Panc1 (cell line): ENCODE results near the gene C13orf46. TPM values are rescaled to one million over a fixed set of nuclear protein-coding genes. Genes with fewer than 3 reads are reported as not detected.

Experiments
- ATAC-seq: fragments of 200-7000 bp; cut with Tn5 transposase; 2 replicates; pipeline ENCODE4 v1.9.1; 2020; ENCODE audit warnings: mild to moderate bottlenecking, moderate library complexity
- BruUV-seq: library from RNA; stranded (reverse); fragments of 400-500 nt; replicated peaks from 2 replicates; lab custom pipeline; 2021; lab: Mats Ljungman, UMichigan
- CTCF ChIA-PET: fragments of 300-600 bp; sonication (Branson Sonifier 250); formaldehyde crosslinking; loops from one replicate; lab custom pipeline; 2022; ENCODE audit warnings: antibody characterized with exemption; lab: Charles Lee
- POLR2A ChIA-PET: fragments of 300-600 bp; sonication (Branson Sonifier 250); formaldehyde crosslinking; loops from one replicate; lab custom pipeline; 2022; ENCODE audit warnings: antibody characterized with exemption; lab: Charles Lee
- DNase-seq: peaks from one replicate; pipeline ENCODE4 v3.0.0-alpha.2; 2010; ENCODE audit warnings: low read depth, low spot score
- H3K27ac ChIP-seq: 2 replicates; pipeline ENCODE4 v1.5.1; 2011; ENCODE audit warnings: mild to moderate bottlenecking, low read length, inconsistent platforms
- H3K27me3 ChIP-seq: fragments of 200-500 bp; sonication (Bioruptor generic); 2 replicates; pipeline ENCODE4 v1.6.0; 2014; ENCODE audit warnings: low read length, inconsistent platforms; ENCODE audit not compliant: control insufficient read depth, insufficient read depth
- H3K36me3 ChIP-seq: fragments of 200-500 bp; sonication (Bioruptor generic); 2 replicates; pipeline ENCODE4 v1.5.1; 2014; ENCODE audit warnings: inconsistent platforms, mild to moderate bottlenecking, low read length, moderate library complexity; ENCODE audit not compliant: control insufficient read depth, insufficient read depth
- H3K4me1 ChIP-seq: 2 replicates; pipeline ENCODE4 v1.5.1; 2011; ENCODE audit warnings: inconsistent platforms, mild to moderate bottlenecking, low read length, moderate library complexity; ENCODE audit not compliant: control insufficient read depth, insufficient read depth
- H3K4me3 ChIP-seq, 2 experiments: 2 replicates each; pipeline ENCODE4 v1.5.1; 2011 to 2012; ENCODE audit warnings: low read depth in 2 of 2, low read length in 2 of 2, mild to moderate bottlenecking in 2 of 2, inconsistent platforms in 1 of 2, moderate library complexity in 1 of 2
- H3K9me3 ChIP-seq: fragments of 200-500 bp; sonication (Bioruptor generic); 2 replicates; pipeline ENCODE4 v1.5.1; 2014; ENCODE audit warnings: low read depth, mild to moderate bottlenecking, inconsistent platforms, low read length, moderate library complexity; ENCODE audit not compliant: control insufficient read depth, insufficient read depth
- POLR2AphosphoS5 ChIP-seq: IDR thresholded peaks from 2 replicates; pipeline ENCODE4 v1.6.1; 2012; ENCODE audit warnings: mild to moderate bottlenecking, low read depth, low read length, moderate library complexity
- SIN3A ChIP-seq: IDR thresholded peaks from 2 replicates; pipeline ENCODE4 v1.6.1; 2012; ENCODE audit warnings: low read depth, mild to moderate bottlenecking, low read length, moderate library complexity, borderline replicate concordance; ENCODE audit not compliant: insufficient read depth
- TCF7L2 ChIP-seq: IDR thresholded peaks from 2 replicates; pipeline ENCODE4 v1.6.1; 2011; ENCODE audit warnings: mild to moderate bottlenecking, low read depth, low read length, inconsistent platforms
- in situ Hi-C: cut with HindIII; loops from 2 replicates; pipeline ENCODE4 v1.10.0; 2016; ENCODE audit warnings: low sequenced_read_pairs, low pct_unique_long_range_greater_than_20kb
- intact Hi-C: fragments of 100-400 bp; cut with micrococcal nuclease; formaldehyde crosslinking; loops from one replicate; pipeline ENCODE4 v1.10.0; 2022; ENCODE audit not compliant: unreplicated experiment
- total RNA-seq: library from RNA; stranded (reverse); gene quantifications from one replicate; pipeline ENCODE4 v1.2.1, GENCODE V29; 2021; ENCODE audit not compliant: unreplicated experiment
- TF ChIP-seq, protein P1 (sequence below), 2 experiments: IDR thresholded peaks; 2 replicates each; pipeline ENCODE4 v1.6.1; 2011 to 2012; ENCODE audit warnings: low read depth in 2 of 2, control low read depth in 1 of 2, low read length in 1 of 2, mild to moderate bottlenecking in 1 of 2, moderate library complexity in 1 of 2; ENCODE audit not compliant: insufficient read depth in 1 of 2
- TF ChIP-seq, protein P2 (sequence below): fragments of 450-650 bp; IDR thresholded peaks from 2 replicates; pipeline ENCODE4 v1.5.1; 2017; ENCODE audit warnings: mild to moderate bottlenecking

Gene C13orf46
- total RNA-seq, 1 experiment from 2014 or later: 2.6 TPM

- intact Hi-C loops: no loop called here
- ChIA-PET CTCF (no interaction called here), POLR2A (no interaction called here)
- Histone ChIP-seq H3K36me3 (no peaks in the 10 kb centered on the region; the same call in 1 of the 2 replicates), H3K4me3 (no peak overlapping the region), H3K9me3 (no peaks in the 10 kb centered on the region), H3K27me3 (no peaks in the 10 kb centered on the region), H3K27ac (no peak overlapping the region), H3K4me1 (no peaks in the 10 kb centered on the region)
- no TSS peak for BruUV-seq
- DNase-seq (no peak), ATAC-seq (no peak)
- TF ChIP-seq POLR2AphosphoS5 (no peak), SIN3A (no peak), TCF7L2 (no peak)
- TF ChIP-seq, protein P1, sequence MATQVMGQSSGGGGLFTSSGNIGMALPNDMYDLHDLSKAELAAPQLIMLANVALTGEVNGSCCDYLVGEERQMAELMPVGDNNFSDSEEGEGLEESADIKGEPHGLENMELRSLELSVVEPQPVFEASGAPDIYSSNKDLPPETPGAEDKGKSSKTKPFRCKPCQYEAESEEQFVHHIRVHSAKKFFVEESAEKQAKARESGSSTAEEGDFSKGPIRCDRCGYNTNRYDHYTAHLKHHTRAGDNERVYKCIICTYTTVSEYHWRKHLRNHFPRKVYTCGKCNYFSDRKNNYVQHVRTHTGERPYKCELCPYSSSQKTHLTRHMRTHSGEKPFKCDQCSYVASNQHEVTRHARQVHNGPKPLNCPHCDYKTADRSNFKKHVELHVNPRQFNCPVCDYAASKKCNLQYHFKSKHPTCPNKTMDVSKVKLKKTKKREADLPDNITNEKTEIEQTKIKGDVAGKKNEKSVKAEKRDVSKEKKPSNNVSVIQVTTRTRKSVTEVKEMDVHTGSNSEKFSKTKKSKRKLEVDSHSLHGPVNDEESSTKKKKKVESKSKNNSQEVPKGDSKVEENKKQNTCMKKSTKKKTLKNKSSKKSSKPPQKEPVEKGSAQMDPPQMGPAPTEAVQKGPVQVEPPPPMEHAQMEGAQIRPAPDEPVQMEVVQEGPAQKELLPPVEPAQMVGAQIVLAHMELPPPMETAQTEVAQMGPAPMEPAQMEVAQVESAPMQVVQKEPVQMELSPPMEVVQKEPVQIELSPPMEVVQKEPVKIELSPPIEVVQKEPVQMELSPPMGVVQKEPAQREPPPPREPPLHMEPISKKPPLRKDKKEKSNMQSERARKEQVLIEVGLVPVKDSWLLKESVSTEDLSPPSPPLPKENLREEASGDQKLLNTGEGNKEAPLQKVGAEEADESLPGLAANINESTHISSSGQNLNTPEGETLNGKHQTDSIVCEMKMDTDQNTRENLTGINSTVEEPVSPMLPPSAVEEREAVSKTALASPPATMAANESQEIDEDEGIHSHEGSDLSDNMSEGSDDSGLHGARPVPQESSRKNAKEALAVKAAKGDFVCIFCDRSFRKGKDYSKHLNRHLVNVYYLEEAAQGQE (IDR thresholded peaks at IDR 0.05; ENCODE audit: insufficient read depth in 1 of 2, low read depth in 2 of 2, low read length in 1 of 2): no peak
- TF ChIP-seq, protein P2, sequence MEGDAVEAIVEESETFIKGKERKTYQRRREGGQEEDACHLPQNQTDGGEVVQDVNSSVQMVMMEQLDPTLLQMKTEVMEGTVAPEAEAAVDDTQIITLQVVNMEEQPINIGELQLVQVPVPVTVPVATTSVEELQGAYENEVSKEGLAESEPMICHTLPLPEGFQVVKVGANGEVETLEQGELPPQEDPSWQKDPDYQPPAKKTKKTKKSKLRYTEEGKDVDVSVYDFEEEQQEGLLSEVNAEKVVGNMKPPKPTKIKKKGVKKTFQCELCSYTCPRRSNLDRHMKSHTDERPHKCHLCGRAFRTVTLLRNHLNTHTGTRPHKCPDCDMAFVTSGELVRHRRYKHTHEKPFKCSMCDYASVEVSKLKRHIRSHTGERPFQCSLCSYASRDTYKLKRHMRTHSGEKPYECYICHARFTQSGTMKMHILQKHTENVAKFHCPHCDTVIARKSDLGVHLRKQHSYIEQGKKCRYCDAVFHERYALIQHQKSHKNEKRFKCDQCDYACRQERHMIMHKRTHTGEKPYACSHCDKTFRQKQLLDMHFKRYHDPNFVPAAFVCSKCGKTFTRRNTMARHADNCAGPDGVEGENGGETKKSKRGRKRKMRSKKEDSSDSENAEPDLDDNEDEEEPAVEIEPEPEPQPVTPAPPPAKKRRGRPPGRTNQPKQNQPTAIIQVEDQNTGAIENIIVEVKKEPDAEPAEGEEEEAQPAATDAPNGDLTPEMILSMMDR: no peak
- in situ Hi-C loops: no loop called here
Measured at GRCh38 chr13:114004420-114005205, 30.7 kb upstream of the C13orf46 start.

DNA sequence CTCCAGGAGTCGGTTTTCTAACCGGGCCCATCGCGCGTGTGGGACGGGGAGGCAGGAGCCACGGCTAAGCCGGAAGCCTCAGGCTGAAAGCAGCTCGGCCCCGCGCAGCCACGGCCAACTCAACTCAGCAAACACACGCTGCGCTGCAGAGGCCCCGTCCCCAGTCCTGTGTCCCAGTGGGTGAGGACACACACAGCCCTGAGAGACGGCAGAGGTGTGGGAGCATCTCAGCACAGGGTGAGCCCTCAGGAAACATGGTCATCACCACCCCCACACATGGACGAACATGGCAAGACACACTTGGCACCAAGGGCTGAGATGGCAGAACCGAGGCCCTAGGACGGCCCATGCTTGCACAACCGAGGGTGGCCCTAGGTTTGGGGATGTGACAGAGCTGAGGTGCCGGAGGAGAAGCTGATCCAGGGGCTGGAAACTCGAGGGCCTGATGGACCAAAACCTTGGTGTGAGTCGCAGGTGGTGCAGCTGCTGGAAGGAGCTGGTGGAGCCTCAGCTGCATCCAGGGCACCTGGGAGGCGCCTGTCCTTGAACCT lies 29.0 kb upstream of the C13orf46 start:
- intact Hi-C loops (no loop called here), in situ Hi-C loops (no loop called here)
- Histone ChIP-seq H3K36me3 (no peaks in the 10 kb centered on the region), H3K9me3 (no peaks in the 10 kb centered on the region), H3K4me1 (no peaks in the 10 kb centered on the region), H3K27me3 (no peaks in the 10 kb centered on the region), H3K27ac (no peak overlapping the region), H3K4me3 (no peak overlapping the region)
- DNase-seq (no peak), ATAC-seq (no peak)
- CTCF ChIA-PET: no interaction called here
- POLR2A ChIA-PET: no interaction called here
- TF ChIP-seq TCF7L2 (no peak), SIN3A (no peak), POLR2AphosphoS5 (no peak)
- TF ChIP-seq, protein P2: no peak
- no TSS peak for BruUV-seq
